Measurements from ENCODE around the gene MTA3.

DNA sequence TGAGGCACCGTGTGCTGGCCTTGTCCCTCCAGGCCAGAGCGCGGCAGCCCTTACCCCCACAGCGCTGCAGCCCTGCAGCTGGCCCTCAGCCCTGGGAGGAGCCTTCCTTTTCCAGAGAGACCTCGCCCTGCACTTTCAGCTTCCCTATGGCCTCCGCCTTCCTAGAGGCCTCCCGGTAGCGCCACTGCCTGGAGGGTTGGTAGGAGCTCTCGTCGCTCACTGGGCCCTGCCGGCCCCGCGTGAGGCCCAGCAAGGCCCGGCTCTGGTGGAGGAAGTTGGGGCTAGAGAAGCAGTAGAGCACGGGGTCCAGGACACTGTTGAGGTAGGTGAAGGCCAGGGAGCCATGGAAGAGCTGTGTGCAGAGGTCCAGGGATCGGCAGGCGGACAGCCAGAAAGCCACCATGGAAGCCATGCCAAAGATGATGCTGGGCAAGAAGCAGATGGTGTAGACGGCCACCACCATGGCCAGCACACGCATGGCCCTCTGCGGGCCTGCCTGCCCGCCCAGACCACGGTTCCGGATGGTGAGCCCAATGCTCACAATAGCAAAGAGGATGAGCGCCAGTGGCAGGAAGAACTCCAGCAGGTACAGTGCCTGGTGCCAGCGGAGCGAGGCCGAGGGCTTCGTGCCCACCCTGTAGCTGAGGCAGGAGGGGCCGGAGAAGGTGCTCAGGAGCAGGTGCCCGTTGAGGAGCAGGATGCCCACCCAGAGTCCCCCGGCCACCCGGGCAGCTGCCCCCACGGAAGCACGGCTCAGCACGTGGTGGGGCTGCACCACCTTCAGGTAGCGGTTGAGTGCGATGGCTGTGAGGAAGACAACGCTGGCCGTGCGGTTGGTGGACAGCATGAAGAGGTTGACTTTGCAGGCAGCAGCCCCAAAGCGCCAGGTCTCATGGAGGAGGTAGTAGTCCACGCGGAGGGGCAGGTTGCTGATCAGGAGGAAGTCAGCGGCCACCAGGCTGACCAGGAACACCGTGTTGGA, 194.7 kb downstream of the MTA3 start:
- TF ChIP-seq POLR2A (IDR thresholded peaks at IDR 0.05; ENCODE audit: low read length) (no peak), GATA1 (IDR thresholded peaks at IDR 0.05; ENCODE audit: low read depth, low read length) (no peak)

Data from erythroblast (primary cell).